ENCODE results near the gene ATG13.

The ATG13 gene

DNA sequence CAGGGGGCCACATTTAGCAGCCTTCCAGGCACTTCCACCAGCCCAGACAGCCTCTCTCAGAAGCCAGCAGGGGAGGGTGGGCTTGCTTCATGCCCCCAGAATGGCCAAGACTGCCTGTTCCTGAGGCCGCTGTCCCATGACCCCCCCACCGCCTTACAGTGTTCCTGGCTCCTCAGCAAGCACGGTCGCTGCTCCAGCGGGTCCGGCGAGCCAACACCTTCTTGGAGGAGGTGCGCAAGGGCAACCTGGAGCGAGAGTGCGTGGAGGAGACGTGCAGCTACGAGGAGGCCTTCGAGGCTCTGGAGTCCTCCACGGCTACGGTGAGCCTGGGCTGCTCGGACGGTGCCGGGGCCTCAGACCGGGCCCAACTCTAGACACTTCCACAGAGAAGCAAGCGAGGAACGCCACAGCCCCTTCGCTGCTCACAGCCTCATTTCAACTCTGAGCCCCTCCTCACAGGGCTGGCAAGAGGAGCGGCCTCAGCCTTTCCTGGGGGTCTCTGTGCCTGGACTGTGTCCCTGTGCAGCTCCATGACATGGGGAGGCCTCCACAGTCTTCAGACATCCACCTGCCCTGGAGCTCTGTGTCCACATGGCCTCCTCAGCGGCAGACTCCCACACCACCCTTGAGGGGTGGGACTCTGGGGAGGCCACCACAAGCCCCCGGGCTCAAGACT, 102.3 kb downstream of the ATG13 start:
- Histone ChIP-seq H3K36me3 (ENCODE audit: control insufficient read depth, low read length) (no peaks in the 10 kb centered on the region), H3K9me2 (replicated peaks; ENCODE audit: control insufficient read depth, low read length) (no peaks in the 10 kb centered on the region), H3K9me3 (ENCODE audit: control insufficient read depth, insufficient read depth, low read length) (no peaks in the 10 kb centered on the region), H3K79me2 (ENCODE audit: control insufficient read depth, low read length) (no peaks in the 10 kb centered on the region), H3K27me3 (ENCODE audit: control insufficient read depth, low read length) (no peaks in the 10 kb centered on the region), H3K27ac (ENCODE audit: low read depth, low read length) (no peak overlapping the region), H3F3A (ENCODE audit: control insufficient read depth, insufficient read depth) (no peaks in the 10 kb centered on the region), H4K20me1 (ENCODE audit: control insufficient read depth, insufficient read depth, low read depth, low read length) (no peaks in the 10 kb centered on the region), H3K4me2 (ENCODE audit: low read length) (no peak overlapping the region), H3K4me3 (ENCODE audit: low read length) (no peak overlapping the region), H3K4me1 (ENCODE audit: control insufficient read depth, low read length) (peaks cover 5% of the 10 kb centered on the region; the same call in 1 of the 2 replicates)
- TF ChIP-seq, protein P1, sequence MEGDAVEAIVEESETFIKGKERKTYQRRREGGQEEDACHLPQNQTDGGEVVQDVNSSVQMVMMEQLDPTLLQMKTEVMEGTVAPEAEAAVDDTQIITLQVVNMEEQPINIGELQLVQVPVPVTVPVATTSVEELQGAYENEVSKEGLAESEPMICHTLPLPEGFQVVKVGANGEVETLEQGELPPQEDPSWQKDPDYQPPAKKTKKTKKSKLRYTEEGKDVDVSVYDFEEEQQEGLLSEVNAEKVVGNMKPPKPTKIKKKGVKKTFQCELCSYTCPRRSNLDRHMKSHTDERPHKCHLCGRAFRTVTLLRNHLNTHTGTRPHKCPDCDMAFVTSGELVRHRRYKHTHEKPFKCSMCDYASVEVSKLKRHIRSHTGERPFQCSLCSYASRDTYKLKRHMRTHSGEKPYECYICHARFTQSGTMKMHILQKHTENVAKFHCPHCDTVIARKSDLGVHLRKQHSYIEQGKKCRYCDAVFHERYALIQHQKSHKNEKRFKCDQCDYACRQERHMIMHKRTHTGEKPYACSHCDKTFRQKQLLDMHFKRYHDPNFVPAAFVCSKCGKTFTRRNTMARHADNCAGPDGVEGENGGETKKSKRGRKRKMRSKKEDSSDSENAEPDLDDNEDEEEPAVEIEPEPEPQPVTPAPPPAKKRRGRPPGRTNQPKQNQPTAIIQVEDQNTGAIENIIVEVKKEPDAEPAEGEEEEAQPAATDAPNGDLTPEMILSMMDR (IDR thresholded peaks at IDR 0.05; ENCODE audit: low read depth, low read length, poor library complexity, severe bottlenecking), result no peak
- TF ChIP-seq EZH2phosphoT487 (IDR thresholded peaks at IDR 0.05; ENCODE audit: borderline replicate concordance, low read length), result no peak

DNA sequence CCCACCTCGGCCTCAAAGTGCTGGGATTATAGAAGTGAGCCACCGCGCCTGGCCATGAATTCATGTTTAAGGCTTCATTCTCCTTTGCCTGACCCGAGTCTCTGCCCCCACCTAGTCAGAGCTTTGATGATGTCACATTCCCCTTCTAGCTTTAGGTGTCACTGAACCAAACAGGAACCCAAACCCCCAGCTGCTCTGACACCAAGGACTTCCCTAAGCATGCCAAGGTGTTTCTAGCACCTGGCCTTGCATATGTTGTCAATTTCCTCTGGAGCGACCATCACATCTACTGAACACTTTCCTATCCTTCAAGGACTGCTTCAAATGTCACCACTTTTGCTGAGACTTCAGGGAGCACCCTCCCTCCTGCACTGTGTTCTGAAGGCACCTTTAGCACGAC, 103.9 kb downstream of the ATG13 start:
- H3K4me2 ChIP-seq (ENCODE audit: low read length), result no peak overlapping the region
- H4K20me1 ChIP-seq (ENCODE audit: control insufficient read depth, insufficient read depth, low read depth, low read length), result no peaks in the 10 kb centered on the region
- no peaks in the 10 kb centered on the region for H3K27me3 ChIP-seq (ENCODE audit: control insufficient read depth, low read length)
- no peaks in the 10 kb centered on the region for H3K9me3 ChIP-seq (ENCODE audit: control insufficient read depth, insufficient read depth, low read length)
- H3K27ac ChIP-seq (ENCODE audit: low read depth, low read length), result no peak overlapping the region
- no peaks in the 10 kb centered on the region for H3F3A ChIP-seq (ENCODE audit: control insufficient read depth, insufficient read depth)
- H3K79me2 ChIP-seq (ENCODE audit: control insufficient read depth, low read length), result no peaks in the 10 kb centered on the region
- TF ChIP-seq, protein P1 (IDR thresholded peaks at IDR 0.05; ENCODE audit: low read depth, low read length, poor library complexity, severe bottlenecking), result no peak
- TF ChIP-seq EZH2phosphoT487 (IDR thresholded peaks at IDR 0.05; ENCODE audit: borderline replicate concordance, low read length), result no peak
- H3K36me3 ChIP-seq (ENCODE audit: control insufficient read depth, low read length), result no peaks in the 10 kb centered on the region
- H3K4me1 ChIP-seq (ENCODE audit: control insufficient read depth, low read length), result peaks cover 5% of the 10 kb centered on the region; the same call in 1 of the 2 replicates
- H3K4me3 ChIP-seq (ENCODE audit: low read length), result no peak overlapping the region
- H3K9me2 ChIP-seq (replicated peaks; ENCODE audit: control insufficient read depth, low read length), result no peaks in the 10 kb centered on the region

DNA sequence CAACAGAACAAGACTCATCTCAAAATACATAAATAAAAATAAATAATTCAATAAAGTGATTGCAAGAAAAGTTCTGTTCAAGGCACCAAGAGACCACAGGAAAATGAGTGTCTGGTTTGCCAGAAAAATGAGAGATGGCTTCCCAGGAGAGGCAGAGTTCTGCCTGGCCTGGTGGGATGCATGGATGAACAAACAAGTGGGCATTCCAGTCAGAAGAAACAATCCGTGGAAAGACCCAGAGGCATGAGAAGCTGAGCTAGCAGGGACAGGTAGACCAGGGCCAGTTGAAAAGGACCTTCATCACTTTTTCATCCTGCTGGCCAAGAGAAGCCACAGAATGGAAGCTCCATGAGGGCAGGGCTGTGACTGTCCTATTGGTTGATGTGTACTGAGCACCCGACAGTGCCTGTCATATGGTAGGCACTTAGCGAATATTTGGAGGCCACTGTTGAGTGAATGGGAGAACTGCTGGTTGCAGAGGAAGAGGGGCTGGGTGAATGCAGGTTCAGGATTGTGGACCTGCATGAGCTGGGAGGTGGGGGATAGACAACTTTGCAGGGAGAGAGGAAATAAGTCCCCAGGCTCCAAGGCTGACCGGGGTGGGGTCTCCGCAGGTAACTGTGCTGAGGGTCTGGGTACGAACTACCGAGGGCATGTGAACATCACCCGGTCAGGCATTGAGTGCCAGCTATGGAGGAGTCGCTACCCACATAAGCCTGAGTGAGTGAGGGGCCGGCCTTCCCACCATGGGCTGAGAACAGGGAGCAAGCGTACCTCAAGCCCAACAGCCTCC, 105.4 kb downstream of the ATG13 start:
- Histone ChIP-seq H3K36me3 (ENCODE audit: control insufficient read depth, low read length) (no peaks in the 10 kb centered on the region), H3K4me3 (ENCODE audit: low read length) (no peak overlapping the region), H3K79me2 (ENCODE audit: control insufficient read depth, low read length) (no peaks in the 10 kb centered on the region), H3K4me2 (ENCODE audit: low read length) (no peak overlapping the region), H3K27ac (ENCODE audit: low read depth, low read length) (no peak overlapping the region), H3F3A (ENCODE audit: control insufficient read depth, insufficient read depth) (no peaks in the 10 kb centered on the region), H3K27me3 (ENCODE audit: control insufficient read depth, low read length) (no peaks in the 10 kb centered on the region), H3K4me1 (ENCODE audit: control insufficient read depth, low read length) (peaks cover 5% of the 10 kb centered on the region; the same call in 1 of the 2 replicates), H4K20me1 (ENCODE audit: control insufficient read depth, insufficient read depth, low read depth, low read length) (no peaks in the 10 kb centered on the region), H3K9me3 (ENCODE audit: control insufficient read depth, insufficient read depth, low read length) (no peaks in the 10 kb centered on the region), H3K9me2 (replicated peaks; ENCODE audit: control insufficient read depth, low read length) (no peaks in the 10 kb centered on the region)
- TF ChIP-seq, protein P1 (IDR thresholded peaks at IDR 0.05; ENCODE audit: low read depth, low read length, poor library complexity, severe bottlenecking), result no peak
- TF ChIP-seq EZH2phosphoT487 (IDR thresholded peaks at IDR 0.05; ENCODE audit: borderline replicate concordance, low read length), result no peak
